Measurements from ENCODE around the gene MRPL23.

GRCh38 chr11:1923201-1923956, 23.8 kb upstream of the MRPL23 start:
- no peak for TF ChIP-seq YY1 (IDR thresholded peaks at IDR 0.05; ENCODE audit: insufficient read depth, insufficient read length)
- no peak for TF ChIP-seq SUZ12 (IDR thresholded peaks at IDR 0.05; ENCODE audit: extremely low read depth, insufficient read depth, insufficient read length)
- TF ChIP-seq ZNF274 (IDR thresholded peaks at IDR 0.05; ENCODE audit: low read depth, low read length): no peak
